HG02763 (cell line): ENCODE data around the gene CELF4.

ENCODE experiments used
- ATAC-seq: cut with Tn5 transposase; IDR thresholded peaks from one replicate; pipeline ENCODE4 v1.9.1; 2021; ENCODE audit warnings: mild to moderate bottlenecking, moderate library complexity; ENCODE audit not compliant: unreplicated experiment

The CELF4 gene

DNA sequence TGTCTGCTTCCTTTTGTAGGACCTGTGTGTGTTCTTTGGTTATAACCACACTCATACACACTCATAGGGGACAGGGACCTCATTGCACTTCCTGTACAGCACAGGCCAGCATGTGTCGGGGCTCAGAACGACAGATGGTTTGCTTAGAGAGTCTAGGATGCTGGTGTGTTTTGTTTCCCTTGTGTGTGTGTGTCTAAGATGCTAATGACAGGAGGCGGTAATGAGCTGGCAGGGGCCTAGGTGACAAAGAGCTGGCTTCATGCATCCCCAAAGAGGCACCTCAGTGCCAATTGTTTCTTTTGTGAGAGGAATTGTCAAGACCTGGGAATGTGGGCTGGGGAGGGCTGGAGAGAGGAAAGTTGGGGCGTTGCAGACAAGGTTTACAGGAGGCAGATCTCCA lies 66.6 kb downstream of the CELF4 start:
- no peak for ATAC-seq

- no peak for ATAC-seq
Measured at GRCh38 chr18:37497853-37498518, 67.6 kb downstream of the CELF4 start.

DNA sequence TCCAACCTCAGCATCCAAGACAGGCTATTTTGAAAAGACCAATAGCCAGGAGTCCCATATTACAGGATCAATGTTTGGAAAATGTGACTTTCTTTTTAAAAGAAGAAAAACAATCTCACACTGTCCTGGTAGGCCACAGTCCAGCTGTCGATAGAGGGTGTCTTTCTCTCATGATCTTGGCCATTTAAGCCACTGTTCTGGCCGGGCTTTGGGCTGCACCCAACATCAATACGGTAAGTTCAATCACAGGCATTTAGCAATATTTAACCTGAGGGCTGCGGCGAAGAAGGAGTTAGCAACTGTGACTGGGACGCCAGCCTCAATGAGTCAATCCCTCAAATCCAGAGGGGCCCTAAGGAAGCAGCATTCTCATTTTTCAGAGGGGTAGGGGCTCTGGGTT lies 69.0 kb downstream of the CELF4 start:
- ATAC-seq, result no peak

GRCh38 chr18:37495354-37495753 lies 70.2 kb downstream of the CELF4 start:
- ATAC-seq, result no peak

GRCh38 chr18:37494406-37494805 lies 71.2 kb downstream of the CELF4 start:
- ATAC-seq, result no peak

DNA sequence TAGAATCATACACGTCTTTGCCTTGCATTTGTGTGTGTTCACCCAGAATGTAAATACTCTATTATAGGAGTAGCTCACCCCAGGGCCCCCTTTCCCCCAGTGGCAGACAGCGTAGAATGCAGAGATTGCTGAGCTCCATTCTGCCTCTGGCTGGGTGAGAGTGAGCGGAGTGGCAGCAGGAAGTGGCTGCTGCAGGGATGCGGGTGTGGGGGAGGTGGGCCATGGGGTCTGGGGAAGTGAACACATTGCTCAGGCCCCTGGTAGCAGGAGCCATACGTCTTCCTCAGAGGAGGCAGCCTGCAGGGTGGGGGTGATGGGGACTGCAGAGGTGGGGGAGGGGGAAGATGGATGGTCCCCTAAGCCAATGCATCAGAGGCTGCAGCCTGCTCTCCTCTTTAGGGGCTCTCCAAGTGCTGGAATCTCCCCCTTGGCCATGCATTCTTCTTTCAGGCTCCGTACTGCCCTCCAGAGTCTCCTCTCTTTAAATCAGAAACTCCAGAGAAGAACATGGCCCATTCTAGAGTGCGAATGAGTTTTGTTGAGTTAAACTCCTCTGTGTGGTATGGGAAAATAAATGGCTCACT lies 72.2 kb downstream of the CELF4 start:
- no peak for ATAC-seq

DNA sequence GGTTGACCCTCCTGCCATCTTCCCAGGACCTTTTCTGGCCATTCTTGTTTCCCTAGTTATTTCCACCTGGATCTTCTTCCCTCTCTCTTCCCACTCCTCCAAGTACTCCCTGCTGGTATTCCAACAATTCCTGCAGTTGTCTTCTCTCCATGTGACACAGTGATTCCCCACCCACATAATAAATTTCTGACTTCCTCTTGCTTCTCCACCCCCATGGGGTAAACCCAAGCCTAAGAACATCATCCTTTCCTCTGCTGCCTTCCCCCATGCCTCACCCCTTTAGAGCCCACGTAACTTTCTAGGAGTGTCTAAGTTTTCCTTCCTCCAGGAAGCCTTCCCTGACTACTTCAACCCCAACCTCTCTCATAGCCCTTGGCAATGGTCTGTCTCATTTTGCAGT lies 72.6 kb downstream of the CELF4 start:
- no peak for ATAC-seq

DNA sequence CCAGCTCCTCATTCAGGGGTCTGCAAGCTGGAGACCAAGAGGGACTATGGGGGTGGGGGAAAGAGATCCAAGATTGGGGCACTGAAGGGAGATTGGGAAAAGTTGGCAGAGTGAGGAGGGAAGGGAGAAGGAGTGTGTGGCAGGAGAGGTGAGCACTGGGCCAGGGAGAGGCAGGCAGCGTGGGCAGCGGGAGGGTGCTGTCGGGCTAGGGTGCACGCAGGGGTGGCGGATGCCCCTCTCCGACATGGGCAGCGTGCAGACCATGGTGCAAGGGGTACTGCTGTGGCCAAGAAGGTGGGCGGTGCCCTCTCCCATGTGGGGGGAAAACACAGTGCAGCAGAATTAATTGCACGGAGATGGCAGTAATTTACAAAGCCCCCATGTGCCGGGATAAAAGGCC lies 74.1 kb downstream of the CELF4 start:
- no peak for ATAC-seq

DNA sequence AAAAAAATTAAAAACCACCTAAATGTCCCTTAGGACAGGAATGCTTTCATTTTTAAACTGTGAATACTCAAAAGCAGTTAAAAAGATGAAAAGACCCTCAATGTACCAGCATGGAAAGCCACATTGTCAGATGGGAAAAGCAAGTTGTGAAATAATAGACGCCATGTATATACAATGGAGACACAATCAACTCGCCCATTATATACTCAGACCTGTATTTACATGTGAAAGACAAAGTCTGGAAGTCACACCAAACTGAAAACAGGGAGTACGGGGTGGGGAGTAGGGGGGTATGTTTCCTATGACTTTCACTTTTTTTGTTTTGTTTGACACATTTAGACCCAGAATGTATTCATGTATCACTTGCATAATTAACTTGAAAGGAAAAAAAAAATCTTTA lies 75.6 kb downstream of the CELF4 start:
- ATAC-seq, result no peak

GRCh38 chr18:37489011-37489410 lies 76.6 kb downstream of the CELF4 start:
- ATAC-seq, result no peak

DNA sequence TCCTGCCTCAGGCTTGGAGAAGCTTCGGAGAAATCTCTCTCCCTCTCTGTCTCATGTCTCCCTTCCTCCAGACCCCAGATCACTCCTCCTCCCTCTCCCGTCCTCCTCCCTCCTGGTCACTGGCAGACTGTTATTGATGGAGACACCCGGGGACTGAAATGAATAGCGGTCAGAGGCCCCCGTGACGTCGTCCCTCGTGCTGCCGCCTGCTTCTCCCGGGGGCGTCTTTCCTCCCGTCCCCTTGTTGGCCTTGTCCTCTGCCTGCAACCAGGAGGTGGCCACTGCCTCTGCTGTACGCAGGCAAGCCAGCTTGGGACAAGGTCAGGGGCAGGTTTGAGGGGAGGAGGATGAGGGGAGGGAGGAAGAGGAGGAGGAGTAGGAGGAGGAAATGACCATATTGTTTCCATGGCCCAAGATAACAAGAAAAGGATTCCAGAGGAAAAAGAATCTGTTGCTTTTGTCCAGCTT lies 78.2 kb downstream of the CELF4 start:
- ATAC-seq, result no peak

GRCh38 chr18:37486848-37487247 lies 78.8 kb downstream of the CELF4 start:
- no peak for ATAC-seq

DNA sequence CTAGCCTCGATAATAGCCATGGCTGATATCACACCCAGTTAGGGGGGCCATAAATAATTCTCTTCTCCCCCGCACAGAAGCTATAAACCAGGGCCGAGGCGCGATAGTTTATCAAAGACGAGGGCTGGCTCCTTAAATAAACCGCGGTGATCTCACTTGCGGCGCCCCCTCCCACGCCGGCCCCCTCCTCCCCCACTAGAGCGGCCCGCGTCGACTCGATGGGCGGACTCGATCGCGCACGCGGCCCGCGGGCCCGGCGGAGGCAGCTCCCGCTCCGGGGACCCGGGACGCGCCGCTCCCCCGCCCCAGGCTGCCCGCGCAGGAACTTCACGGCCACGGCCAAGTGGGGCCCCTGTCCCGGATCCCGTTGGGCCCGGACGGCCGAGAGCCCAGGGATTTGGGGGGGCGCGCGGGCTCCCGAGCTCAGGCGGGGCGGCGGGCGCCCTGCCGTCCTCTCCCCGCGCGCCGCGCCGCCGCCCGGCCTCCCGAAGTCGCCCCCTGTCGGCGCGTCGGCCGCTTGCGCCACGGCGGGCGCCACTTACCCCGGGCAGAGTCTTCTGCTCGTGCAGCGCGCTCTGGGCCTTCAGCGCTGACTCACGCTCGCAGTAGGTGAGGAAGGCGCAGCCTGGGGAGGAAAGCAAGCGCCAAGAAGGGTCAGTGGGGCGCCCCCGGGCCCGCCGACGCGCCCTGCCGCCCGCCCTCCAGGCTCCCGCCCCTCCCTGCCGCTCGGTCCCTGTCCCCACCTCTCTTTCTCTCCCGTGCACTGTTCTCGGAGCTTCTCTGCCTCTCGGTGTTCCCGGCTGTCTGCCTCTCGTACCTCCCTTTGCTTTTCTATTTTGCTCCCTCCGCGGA lies 80.4 kb downstream of the CELF4 start:
- ATAC-seq, result no peak

GRCh38 chr18:37483984-37484819 lies 81.4 kb downstream of the CELF4 start:
- ATAC-seq, result no peak

- ATAC-seq, result no peak
Measured at GRCh38 chr18:37483221-37483971, 82.2 kb downstream of the CELF4 start.

GRCh38 chr18:37482433-37482832 lies 83.2 kb downstream of the CELF4 start:
- no peak for ATAC-seq

DNA sequence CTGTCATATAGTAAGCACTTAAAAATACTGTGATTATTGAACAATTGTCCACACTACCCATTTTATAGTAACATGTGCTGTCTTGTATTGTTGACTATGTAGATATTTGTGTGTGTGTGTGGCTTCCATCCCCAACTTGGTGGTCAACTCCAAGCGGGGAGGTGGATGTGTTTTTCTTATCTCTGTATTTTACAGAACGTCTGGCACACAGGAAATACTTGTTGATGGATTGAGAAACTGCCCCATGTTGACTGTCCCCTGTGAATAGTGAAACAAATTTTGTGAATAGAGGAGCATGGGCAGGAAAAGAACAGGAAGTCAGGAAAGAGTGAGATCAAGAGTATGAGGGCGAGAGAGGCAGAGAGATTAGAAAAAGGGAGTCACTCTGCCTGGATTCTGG lies 83.6 kb downstream of the CELF4 start:
- ATAC-seq, result no peak

DNA sequence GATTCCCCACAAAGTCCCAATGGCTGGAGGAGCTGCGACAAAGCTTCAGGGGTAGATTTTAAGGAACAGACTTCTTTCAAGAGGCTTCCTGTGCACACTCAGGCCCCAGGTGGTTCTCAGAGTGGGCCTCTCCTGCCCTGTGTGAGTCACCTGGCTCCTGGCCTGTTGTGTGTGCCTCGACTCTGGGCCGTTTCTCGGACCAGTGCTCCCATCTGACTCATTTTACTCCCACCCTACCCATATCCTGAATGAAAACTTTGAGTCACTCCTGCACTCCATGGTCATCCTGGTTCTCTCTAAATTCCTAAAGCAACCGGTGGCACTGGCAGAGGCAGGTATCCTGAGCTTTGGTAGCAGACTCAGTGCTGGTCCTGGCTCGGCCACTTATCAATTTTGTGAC lies 84.1 kb downstream of the CELF4 start:
- ATAC-seq, result no peak

- ATAC-seq, result no peak
Measured at GRCh38 chr18:37481072-37481471, 84.5 kb downstream of the CELF4 start.

DNA sequence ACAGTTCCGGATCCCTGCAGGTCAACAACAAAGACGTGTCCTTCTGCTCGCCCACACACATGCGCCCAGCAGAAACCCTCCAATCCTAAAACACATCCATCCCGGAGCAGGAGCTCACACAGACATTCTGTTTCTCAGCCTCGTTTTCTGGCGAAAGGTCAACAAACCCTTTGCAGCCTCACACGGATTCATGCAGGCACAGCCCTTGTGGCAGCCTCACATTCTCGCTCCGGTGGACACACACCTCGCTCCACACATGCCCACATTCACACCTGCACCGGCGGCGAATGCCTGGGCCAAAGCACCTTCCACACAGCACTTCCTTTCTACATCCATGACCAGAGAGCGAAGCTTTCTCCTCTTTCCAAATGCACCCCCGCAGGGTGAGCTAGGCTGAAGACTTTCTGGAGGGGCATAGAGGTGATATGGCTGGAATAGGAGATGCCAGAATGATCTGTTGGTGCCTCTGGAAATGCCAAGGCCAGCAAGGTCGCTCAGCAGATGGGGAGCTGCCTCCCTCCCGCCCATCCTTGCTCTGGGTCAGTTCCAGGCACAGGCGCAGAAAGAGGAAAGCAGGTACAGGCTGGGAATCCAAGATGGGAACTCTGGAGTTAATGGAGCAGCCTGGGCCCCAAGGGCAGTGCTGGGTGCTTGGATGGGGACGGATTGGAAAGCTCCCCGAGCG lies 88.8 kb downstream of the CELF4 start:
- ATAC-seq, result no peak
